Measurements from ENCODE around the gene ARID5B.

Gene ARID5B

DNA sequence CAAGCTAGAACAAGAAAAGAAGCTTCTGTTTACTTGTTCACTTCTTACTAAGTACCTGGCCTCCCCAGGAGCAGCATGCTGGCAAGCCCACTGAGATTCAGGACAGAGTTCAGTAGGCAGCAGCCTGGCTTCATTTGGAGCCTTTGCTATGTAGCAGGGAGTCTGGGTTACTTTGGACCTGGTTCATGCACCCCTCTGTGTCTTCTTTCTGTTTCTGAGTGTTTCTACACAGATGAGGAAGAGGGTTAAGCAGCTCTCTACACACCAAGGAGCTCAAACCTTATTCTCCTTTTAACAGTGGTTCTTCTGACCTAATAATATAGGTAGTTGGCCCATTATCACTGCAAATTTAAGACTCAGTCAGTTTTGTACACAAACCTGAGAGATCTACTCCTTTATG, 152.9 kb downstream of the ARID5B start:
- TF ChIP-seq, protein P1, sequence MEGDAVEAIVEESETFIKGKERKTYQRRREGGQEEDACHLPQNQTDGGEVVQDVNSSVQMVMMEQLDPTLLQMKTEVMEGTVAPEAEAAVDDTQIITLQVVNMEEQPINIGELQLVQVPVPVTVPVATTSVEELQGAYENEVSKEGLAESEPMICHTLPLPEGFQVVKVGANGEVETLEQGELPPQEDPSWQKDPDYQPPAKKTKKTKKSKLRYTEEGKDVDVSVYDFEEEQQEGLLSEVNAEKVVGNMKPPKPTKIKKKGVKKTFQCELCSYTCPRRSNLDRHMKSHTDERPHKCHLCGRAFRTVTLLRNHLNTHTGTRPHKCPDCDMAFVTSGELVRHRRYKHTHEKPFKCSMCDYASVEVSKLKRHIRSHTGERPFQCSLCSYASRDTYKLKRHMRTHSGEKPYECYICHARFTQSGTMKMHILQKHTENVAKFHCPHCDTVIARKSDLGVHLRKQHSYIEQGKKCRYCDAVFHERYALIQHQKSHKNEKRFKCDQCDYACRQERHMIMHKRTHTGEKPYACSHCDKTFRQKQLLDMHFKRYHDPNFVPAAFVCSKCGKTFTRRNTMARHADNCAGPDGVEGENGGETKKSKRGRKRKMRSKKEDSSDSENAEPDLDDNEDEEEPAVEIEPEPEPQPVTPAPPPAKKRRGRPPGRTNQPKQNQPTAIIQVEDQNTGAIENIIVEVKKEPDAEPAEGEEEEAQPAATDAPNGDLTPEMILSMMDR (conservative IDR thresholded peaks at IDR 0.05): no peak
- no peak overlapping the region for H3K27ac ChIP-seq

DNA sequence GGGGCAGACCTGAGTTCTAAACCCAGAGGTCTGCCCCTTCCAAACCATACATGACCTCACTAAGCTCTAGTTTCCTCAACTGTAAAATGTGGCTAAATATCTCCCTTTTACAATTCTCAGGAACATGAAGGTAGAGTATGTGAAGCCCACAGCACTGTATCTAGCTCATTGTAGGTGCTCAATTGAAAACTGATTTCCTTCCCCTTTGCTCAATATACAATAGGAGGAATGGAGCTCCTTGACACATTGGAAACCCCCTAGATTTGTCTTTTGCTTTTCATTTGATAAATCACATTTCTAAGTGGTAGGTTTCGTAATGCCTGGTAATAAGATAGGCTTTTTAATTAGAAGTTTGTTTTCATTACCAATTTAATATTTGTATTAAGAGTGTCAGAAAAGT, 153.3 kb downstream of the ARID5B start:
- TF ChIP-seq, protein P1 (conservative IDR thresholded peaks at IDR 0.05): no peak
- H3K27ac ChIP-seq: no peak overlapping the region

DNA sequence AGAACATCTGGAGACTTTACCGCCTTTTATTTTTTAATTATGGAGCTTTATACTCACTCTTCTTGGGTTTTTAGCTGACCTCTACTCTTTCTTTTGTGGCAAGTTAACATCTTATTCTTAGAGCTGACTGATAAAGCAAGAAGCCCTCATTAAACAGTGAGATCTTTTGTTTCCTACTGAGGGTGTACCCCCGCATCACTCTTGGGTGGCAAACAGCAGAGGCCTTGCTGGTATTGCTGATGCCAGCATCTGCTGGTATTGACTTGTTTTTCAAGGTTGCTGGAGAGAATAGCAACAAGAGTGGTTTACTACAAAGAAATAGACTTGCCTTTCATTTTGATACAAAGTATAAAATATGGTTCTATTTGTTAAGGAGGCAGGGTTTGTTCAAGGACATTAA, 154.7 kb downstream of the ARID5B start:
- TF ChIP-seq, protein P1 (conservative IDR thresholded peaks at IDR 0.05): no peak

DNA sequence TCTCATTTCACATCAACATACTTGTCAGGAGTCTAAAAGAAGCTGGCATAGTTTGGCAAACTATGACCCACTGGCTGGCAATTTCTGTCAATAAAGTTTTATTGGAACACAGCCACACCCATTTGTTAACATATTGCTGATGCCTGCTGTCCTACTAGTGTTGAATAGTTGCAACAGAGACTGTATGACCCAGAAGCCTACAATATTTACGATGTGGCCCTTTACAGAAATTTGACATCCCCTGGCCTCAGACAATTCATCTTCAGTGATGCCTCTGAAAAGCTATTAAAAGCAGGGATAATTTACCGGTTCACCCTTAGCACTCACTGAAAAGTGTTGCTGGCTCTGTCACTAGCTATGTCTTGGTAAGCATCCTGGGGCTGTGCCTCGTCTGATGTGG, 155.2 kb downstream of the ARID5B start:
- H3K27ac ChIP-seq: no peak overlapping the region
- TF ChIP-seq, protein P1 (conservative IDR thresholded peaks at IDR 0.05): no peak

More for the DNA sequence above, 154.7 kb downstream of the ARID5B start:
- no peak overlapping the region for H3K27ac ChIP-seq

DNA sequence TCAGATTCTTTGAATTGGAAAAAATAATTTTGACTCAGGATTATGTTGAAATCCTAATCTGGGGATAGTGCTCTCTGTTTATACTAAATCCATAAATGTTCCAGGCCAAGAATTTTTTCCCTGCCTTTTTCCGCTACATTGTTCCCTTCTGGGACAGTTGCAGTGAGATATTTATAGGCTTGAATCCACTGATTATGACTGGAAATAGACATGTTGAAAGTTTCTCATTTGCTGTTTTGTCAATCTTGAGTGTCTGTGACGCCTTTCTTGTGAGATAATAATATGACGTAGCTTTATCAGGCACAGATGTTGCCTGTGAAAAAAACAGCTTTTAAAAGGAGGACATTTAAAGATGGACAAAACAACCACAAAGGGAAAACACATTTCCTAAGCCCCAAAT, 155.9 kb downstream of the ARID5B start:
- no peak overlapping the region for H3K27ac ChIP-seq
- TF ChIP-seq, protein P1 (conservative IDR thresholded peaks at IDR 0.05): no peak

DNA sequence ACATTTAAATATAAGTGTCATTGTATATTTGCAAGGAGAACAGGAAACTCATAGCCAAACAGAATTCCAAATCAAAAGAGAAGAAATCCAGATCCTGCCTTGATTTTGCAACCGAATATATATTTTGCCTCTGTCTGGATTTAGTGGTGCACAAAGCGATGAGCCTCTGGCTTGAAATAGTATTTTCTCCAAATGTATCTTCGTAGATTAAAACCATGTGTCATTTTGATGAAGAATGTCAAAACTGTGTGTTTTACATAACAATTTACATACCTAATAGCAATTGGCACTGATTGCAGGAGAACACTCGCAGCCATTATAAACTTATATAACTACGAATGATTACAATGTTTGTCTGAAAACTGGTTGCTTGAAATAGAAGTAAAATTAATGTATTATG, 156.4 kb downstream of the ARID5B start:
- TF ChIP-seq, protein P1 (conservative IDR thresholded peaks at IDR 0.05): no peak
- no peak overlapping the region for H3K27ac ChIP-seq

DNA sequence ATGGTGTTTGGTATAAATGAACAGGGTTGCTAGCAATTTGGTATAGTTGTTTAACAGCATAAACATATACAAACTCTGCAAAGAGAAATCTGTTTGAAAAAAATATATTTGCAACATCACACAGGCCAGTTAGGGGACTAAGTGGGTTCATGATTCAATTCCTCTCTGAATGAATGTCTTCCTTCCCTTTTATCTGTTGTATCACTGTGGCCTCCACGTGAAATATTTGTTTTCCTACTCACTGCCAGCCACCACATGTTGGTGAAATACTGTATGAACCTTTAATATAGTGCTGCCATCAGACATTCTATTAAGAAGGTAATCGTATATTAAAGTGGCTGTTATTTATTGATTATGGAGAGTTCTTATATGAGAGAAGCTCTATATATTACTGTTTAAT, 157.0 kb downstream of the ARID5B start:
- TF ChIP-seq, protein P1 (conservative IDR thresholded peaks at IDR 0.05): no peak
- no peak overlapping the region for H3K27ac ChIP-seq

DNA sequence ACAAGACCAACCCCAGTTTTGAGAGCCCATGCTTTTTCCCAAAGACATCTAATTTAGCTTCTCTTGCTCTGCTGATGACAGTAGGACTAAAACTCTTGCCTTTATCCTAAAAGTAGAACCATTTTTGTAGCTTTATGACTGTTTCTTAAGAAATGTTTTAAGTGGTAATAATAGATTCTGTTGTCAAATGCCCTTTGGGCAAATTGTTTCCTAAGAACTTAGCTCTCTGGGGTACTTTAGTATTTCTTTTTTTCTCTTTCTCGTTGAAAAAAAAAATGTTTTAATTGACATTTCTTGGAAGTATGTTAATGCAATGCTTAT, 157.4 kb downstream of the ARID5B start:
- no peak overlapping the region for H3K27ac ChIP-seq
- TF ChIP-seq, protein P1 (conservative IDR thresholded peaks at IDR 0.05): no peak

All from VCaP (cell line).